PC-9 (cell line): ENCODE results near the gene MYCBPAP. TPM values are rescaled to one million over a fixed set of nuclear protein-coding genes. Genes with fewer than 3 reads are reported as not detected.
A peak's percentile ranks its signal among the peaks of the same experiment; 100 is the strongest.

Experiments used
- BruUV-seq: library from RNA; stranded (reverse); fragments of 400-500 nt; replicated peaks from 2 replicates; lab custom pipeline; 2021; lab: Mats Ljungman, UMichigan
- CTCF ChIA-PET: fragments of 300-600 bp; sonication (Branson Sonifier 250); formaldehyde crosslinking; loops from one replicate; lab custom pipeline; 2022; ENCODE audit warnings: antibody characterized with exemption; lab: Charles Lee
- POLR2A ChIA-PET: fragments of 300-600 bp; sonication (Branson Sonifier 250); formaldehyde crosslinking; loops from one replicate; lab custom pipeline; 2022; ENCODE audit warnings: antibody characterized with exemption; ENCODE audit not compliant: unreplicated experiment; lab: Charles Lee
- DNase-seq, 2 experiments: peaks; one replicate each; pipeline versions ENCODE4 v3.0.0 to v3.0.0-alpha.2; 2015 to 2022; ENCODE audit warnings: mixed read lengths in 1 of 2
- H2AFZ ChIP-seq: fragments of 200-600 bp; sonication (generic); 2 replicates; pipeline ENCODE4 v1.8.1; 2017; ENCODE audit warnings: antibody characterized with exemption
- H3F3A ChIP-seq: fragments of 200-600 bp; sonication (generic); 2 replicates; pipeline ENCODE4 v1.8.1; 2017; ENCODE audit warnings: antibody characterized with exemption, mild to moderate bottlenecking, low read depth; ENCODE audit not compliant: insufficient read depth
- H3K27ac ChIP-seq: fragments of 200-600 bp; sonication (generic); 2 replicates; pipeline ENCODE4 v1.6.1; 2016; ENCODE audit warnings: mixed run types
- H3K27me3 ChIP-seq: fragments of 200-600 bp; sonication (generic); 2 replicates; pipeline ENCODE4 v1.6.1; 2016; ENCODE audit warnings: low read depth, mixed run types; ENCODE audit not compliant: insufficient read depth
- H3K36me3 ChIP-seq: fragments of 200-600 bp; sonication (generic); 2 replicates; pipeline ENCODE4 v1.6.1; 2016; ENCODE audit warnings: low read depth, mixed run types
- H3K4me1 ChIP-seq: fragments of 200-600 bp; sonication (generic); replicated peaks from 2 replicates; pipeline ENCODE4 v1.6.1; 2016; ENCODE audit warnings: mixed run types; ENCODE audit not compliant: insufficient read depth
- H3K4me2 ChIP-seq: fragments of 200-600 bp; sonication (generic); 2 replicates; pipeline ENCODE4 v1.6.1; 2017; ENCODE audit warnings: mixed run types
- H3K4me3 ChIP-seq: fragments of 200-600 bp; sonication (generic); 2 replicates; pipeline ENCODE4 v1.6.1; 2016; ENCODE audit warnings: mixed run types
- H3K79me2 ChIP-seq: fragments of 200-600 bp; sonication (generic); 2 replicates; pipeline ENCODE4 v1.6.1; 2017; ENCODE audit warnings: low read depth, mixed run types
- H3K9me2 ChIP-seq: fragments of 200-600 bp; sonication (generic); 2 replicates; pipeline ENCODE4 v1.8.1; 2017; ENCODE audit warnings: mild to moderate bottlenecking; ENCODE audit not compliant: insufficient read depth
- H3K9me3 ChIP-seq: fragments of 200-600 bp; sonication (generic); 2 replicates; pipeline ENCODE4 v1.8.1; 2016; ENCODE audit warnings: low read depth; ENCODE audit not compliant: insufficient read depth
- H4K20me1 ChIP-seq: fragments of 200-600 bp; sonication (generic); 2 replicates; pipeline ENCODE4 v1.8.1; 2017; ENCODE audit not compliant: insufficient read depth
- CTCF ChIP-seq: fragments of 200-600 bp; sonication (generic); conservative IDR thresholded peaks from 2 replicates; pipeline ENCODE4 v1.6.1; 2017; ENCODE audit warnings: mixed run types, antibody characterized with exemption, mild to moderate bottlenecking, moderate library complexity
- EZH2 ChIP-seq: fragments of 200-600 bp; sonication (generic); IDR thresholded peaks from 2 replicates; pipeline ENCODE4 v1.8.0; 2017; ENCODE audit warnings: antibody characterized with exemption, low read depth
- intact Hi-C: fragments of 100-400 bp; cut with micrococcal nuclease; formaldehyde crosslinking; loops from one replicate; pipeline ENCODE4 v1.10.0; 2022; ENCODE audit not compliant: unreplicated experiment
- total RNA-seq: library from RNA; stranded (reverse); gene quantifications from 2 replicates; pipeline ENCODE4 v1.2.3, GENCODE V29; 2021

The MYCBPAP gene
- total RNA-seq, 1 experiment from 2014 or later = 4.9 TPM

GRCh38 chr17:50491505-50491904, 16.7 kb upstream of the MYCBPAP start:
- Histone ChIP-seq H3K9me3 (no peaks in the 10 kb centered on the region), H3K36me3 (no peaks in the 10 kb centered on the region), H3K4me1 (peaks cover 32% of the 10 kb centered on the region), H3K4me2 (no peak overlapping the region), H3K27ac (no peak overlapping the region), H3K4me3 (no peak overlapping the region), H3K27me3 (no peaks in the 10 kb centered on the region), H4K20me1 (no peaks in the 10 kb centered on the region), H3K9me2 (no peaks in the 10 kb centered on the region), H3F3A (peaks cover 20% of the 10 kb centered on the region; the same call in 1 of the 2 replicates), H2AFZ (no peak overlapping the region), H3K79me2 (no peaks in the 10 kb centered on the region)
- TF ChIP-seq CTCF (no peak), EZH2 (no peak)
- no TSS peak for BruUV-seq
- no peak for DNase-seq
- intact Hi-C loops = no loop called here
- CTCF ChIA-PET = no interaction called here
- POLR2A ChIA-PET = no interaction called here

- Histone ChIP-seq H4K20me1 (no peaks in the 10 kb centered on the region), H2AFZ (no peak overlapping the region), H3K36me3 (no peaks in the 10 kb centered on the region), H3K27ac (no peak overlapping the region), H3K79me2 (no peaks in the 10 kb centered on the region), H3K9me3 (no peaks in the 10 kb centered on the region), H3K4me2 (no peak overlapping the region), H3K4me1 (peaks cover 28% of the 10 kb centered on the region), H3F3A (peaks cover 13% of the 10 kb centered on the region; the same call in 1 of the 2 replicates), H3K27me3 (no peaks in the 10 kb centered on the region), H3K4me3 (no peak overlapping the region), H3K9me2 (no peaks in the 10 kb centered on the region)
- CTCF ChIA-PET = no interaction called here
- no peak for DNase-seq
- no peak for TF ChIP-seq CTCF
- no peak for TF ChIP-seq EZH2
- intact Hi-C loops = no loop called here
- POLR2A ChIA-PET = interaction anchor here (0.7 kb wide), 1 partner anchor 29 kb away, joined by 3 read pairs; no protein-coding TSS in a partner anchor
- BruUV-seq = no TSS peak
Measured at GRCh38 chr17:50492214-50492613, 16.0 kb upstream of the MYCBPAP start.

- intact Hi-C loops = no loop called here
- Histone ChIP-seq H3K4me1 (peaks cover 27% of the 10 kb centered on the region), H3K36me3 (no peaks in the 10 kb centered on the region), H3F3A (peaks cover 18% of the 10 kb centered on the region; the same call in 1 of the 2 replicates), H2AFZ (peak overlapping the region; percentile 36; the same call in 1 of the 2 replicates), H3K9me3 (no peaks in the 10 kb centered on the region), H3K4me2 (no peak overlapping the region; the same call in 1 of the 2 replicates), H4K20me1 (no peaks in the 10 kb centered on the region), H3K4me3 (no peak overlapping the region), H3K27me3 (no peaks in the 10 kb centered on the region), H3K79me2 (no peaks in the 10 kb centered on the region), H3K27ac (peak overlapping the region; percentile 7; the same call in 1 of the 2 replicates), H3K9me2 (no peaks in the 10 kb centered on the region)
- DNase-seq = no peak
- CTCF ChIA-PET = interaction anchor here (0.6 to 1.2 kb wide), 2 partner anchors 134 to 294 kb away, joined by 3 to 17 read pairs; no protein-coding TSS in a partner anchor
- no peak for TF ChIP-seq EZH2
- TF ChIP-seq CTCF = no peak
- POLR2A ChIA-PET = interaction anchor here (0.5 to 0.7 kb wide), 4 partner anchors 23 to 598 kb away, joined by 3 to 27 read pairs (median 11); no protein-coding TSS in a partner anchor
- no TSS peak for BruUV-seq
Measured at GRCh38 chr17:50493744-50494143, 14.5 kb upstream of the MYCBPAP start.
